Activated CD4-positive, alpha-beta T cell treated with anti-CD3 and anti-CD28 coated beads, Interleukin-2, amount 50 U/mL, for 16 hours (primary cell): ENCODE results near the gene AKAP3.

Experiments
- DNase-seq: peaks from one replicate; pipeline ENCODE4 v3.0.0-alpha.2; 2020

The AKAP3 gene

DNA sequence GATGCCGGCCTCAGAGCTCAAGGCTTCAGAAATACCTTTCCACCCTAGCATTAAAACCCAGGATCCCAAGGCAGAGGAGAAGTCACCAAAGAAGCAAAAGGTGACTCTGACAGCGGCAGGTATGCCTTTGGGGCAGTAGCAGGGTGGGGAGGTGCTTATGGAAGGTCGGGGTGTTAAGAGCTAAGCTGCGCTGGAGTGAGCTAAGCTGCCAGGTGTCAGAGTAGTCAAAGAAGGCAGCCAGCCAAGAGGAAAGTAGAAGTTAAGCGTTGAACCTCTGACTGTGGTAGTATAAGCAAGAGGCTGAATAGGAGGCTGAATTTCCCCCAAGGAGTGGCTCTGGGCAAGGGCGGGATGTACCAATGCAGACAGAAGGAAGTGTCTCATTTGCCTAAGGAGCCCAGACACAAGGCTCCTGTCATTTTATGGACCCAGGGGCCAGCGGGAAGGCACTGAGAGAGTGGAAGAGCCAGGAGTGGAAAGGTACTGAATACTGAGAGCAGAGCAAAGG lies 57.6 kb downstream of the AKAP3 start:
- no peak for DNase-seq

- no peak for DNase-seq
Observed at GRCh38 chr12:4589941-4590340, 58.9 kb downstream of the AKAP3 start.

DNA sequence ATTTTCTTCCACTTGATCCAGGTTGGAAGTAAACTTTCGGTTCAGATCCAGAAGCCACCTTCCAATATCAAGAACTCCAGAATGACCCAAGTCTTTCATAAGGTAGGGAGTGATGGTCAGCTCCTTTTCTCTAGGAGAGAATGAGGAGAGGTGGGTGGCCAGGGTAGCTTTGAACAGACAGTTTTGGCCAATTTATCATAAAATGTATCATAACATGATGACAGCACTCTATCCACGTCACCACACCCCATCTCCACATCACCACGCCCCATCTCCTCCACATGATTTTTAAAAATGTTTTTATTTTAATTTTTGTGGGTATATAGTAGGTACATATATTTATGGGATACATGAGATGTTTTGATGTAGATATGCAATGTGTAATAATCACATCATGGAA lies 59.9 kb downstream of the AKAP3 start:
- no peak for DNase-seq

DNA sequence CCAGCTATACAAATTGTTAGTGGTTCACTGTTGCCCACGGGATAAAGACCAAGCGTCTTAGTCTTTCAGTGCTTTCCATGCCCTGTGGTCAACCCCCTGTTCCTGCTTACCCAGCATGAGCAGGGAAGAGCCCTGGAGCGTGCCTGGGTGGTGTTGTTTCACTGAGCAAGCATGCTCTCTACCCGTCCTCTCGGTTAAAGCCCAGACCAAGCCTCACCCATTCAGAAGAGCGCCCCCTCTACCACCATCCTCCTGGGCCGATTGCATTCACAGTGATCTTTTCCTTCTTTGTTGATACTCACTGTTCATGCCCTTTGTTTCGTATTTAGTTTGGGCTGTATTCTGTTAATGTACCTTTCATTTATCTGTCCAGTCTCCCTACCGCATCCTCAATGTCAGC lies 61.7 kb downstream of the AKAP3 start:
- no peak for DNase-seq

DNA sequence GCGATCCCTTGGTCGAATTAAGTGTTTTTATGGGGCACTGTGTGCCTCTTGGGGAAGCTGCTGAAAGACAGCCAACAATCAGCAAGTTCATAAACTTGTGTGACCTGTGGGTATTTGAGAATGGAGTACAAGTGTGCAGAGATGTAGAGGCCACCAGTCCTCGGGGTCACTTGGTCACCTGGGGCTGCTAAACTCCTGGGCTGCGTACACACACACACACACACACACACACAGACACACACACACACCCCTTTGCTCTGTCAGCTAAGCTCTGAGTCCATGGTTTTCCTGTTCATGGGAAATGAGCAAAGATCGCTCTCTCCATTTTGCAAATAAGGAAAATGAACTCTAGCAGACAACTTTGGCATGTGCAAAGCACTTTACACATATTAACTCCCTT lies 62.4 kb downstream of the AKAP3 start:
- no peak for DNase-seq

DNA sequence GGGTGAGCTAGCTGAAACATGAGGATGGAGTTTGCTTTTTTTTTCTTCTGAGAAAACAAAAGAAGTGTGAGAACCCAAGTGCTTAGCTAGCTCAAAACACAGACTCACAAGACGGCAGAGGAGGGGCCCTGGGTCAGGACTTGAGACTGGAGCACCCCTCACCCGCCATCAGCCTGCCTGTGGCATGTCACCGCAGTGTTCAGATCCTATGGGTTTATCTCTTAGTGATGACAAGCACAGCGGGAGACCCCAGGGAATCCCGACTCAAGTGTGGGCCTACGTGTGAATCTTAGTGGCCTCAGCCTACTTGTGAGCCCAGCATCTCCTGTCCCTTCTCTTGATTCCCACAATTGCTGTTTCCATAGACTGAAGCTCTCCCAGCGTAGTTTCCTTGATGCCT lies 64.0 kb downstream of the AKAP3 start:
- DNase-seq: no peak

DNA sequence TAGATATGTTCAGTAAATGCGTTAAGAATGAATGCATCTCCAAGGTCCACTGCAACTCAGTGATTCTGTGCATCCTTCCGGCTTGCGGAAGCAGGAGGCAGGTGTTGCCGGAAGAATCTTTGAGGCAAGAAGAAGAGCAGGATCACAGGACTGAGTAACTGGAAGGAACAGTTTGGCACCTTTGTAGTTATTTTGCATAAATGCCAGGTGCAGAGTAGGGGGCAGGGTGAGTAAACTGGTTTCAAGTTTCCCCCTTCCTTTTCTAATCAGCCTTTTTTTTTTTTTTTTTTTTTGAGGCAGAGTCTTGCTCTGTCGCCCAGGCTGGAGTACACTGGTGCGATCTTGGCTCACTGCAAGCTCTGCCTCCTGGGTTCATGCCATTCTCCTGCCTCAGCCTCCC lies 64.6 kb downstream of the AKAP3 start:
- DNase-seq: no peak

DNA sequence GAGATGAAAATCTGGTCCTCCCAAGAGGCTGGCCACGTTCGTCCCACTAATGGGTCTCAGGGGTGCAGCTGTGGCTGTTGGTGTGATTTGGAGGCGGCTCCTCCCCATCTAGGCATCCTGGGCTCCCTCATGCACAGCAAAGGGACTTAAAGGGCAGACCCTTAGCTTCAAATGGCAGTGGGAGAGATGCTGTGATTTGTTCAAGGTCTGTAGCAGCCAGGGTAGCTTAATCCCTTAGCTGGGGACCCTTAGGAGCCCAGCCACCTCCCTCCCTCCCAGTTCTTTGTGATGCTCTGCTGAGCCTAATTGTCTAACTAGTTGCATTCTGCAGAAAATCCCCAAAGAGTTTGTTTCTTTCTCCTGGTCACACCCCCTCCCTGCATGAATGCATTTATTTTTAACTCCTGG lies 68.6 kb downstream of the AKAP3 start:
- no peak for DNase-seq

DNA sequence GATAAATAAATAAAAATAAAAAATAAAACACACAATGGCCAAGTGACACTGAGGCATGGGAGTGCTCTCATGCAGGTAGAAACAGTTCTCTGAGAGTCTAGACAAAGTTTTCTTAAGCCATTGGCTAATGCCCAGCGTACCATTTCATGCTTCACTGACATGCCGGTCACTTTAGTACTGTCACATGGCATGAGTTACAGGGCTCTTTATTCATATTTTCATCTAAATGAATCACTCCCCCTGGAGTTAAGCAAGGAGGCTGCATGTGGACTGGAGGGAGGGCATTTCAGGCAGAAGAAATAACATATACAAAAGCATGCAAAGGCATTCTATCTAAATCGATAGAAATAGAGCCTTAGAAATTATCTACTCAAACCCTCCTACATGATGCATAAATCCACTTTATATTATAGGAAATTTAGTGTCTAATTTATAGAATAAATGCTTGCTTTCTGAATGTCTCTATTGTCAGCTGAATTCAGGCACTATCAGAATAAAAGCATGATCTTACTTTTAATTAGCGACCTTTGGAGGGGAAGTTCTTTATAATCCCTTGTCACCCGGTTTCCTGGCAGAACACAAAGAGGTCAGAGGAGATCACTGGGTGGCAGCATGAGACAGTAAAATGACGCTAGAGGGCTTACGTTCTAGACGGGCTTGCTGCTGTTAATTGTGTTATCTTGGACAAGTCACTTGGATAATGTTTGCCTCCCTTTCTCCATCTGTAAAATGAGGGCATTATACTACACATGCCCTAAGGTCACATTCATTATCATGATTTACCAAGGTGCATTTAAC lies 69.3 kb downstream of the AKAP3 start:
- peak; percentile 11 for DNase-seq

GRCh38 chr12:4572680-4573079 lies 76.2 kb downstream of the AKAP3 start:
- no peak for DNase-seq

- DNase-seq: no peak
Observed at GRCh38 chr12:4569261-4569660, 79.6 kb downstream of the AKAP3 start.

DNA sequence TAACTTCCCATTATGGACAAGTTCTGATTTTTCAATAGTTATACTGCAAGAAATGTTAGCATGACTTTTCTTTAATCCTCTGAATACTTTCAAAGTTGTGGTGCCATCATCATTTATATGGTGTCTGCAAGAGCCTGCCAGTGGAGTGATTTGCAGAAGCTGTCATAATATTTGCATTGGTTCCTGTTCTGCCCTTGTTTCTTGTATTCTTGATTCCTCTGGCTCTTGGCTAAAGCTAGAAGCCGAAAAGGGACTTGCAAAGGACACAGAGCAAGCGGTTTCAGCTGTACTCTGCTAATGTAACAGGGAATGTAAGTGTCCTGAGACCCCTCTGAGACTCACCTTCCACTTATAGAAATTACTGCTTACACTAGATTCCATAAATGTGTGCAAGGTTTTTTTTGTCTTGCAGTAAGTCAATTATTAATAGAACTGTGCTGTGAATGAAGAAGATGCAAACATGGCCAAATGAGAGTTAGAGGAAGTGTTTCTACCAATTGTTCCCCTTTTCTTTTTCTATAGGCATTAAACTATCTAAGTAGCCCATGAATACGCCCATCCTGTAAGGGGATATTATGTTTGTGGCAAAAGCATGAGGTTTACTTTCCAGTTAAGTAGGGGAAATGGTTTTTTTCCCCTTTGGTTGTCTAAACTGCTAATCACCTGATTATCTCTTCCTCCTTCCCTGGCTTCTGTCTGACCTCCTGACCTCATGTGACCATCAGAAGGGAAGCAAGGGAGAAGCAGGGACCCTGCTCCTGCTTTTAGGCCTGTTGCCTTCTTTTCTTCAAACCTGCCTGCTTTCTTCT lies 81.6 kb downstream of the AKAP3 start:
- DNase-seq: no peak

DNA sequence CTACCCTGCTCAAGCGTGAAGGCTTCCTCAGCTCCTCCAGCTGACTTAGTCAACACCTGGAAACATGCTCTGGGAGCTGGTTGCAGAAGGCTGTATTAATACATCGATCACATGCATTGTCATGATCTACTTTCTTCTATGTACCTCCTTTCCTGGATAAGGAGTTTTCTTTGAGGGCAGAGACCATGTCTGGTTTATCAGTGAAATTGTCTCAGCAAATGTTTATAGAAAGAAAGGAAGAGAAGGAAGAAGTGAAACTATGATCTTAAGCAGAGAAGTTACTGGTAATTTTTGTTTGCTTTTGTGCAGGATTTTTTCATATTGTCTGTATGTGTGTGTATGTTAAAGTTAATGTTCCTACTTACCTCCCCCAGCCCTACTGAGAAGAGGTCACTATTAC lies 82.4 kb downstream of the AKAP3 start:
- no peak for DNase-seq
